HepG2 (cell line): Measurements from ENCODE around the gene TARBP2. TPM values are rescaled to one million over a fixed set of nuclear protein-coding genes. Genes with fewer than 3 reads are reported as not detected.

Experiments
- ARHGAP35 ChIP-seq: sonication (generic); formaldehyde crosslinking; IDR thresholded peaks from 2 replicates; pipeline ENCODE4 v1.9.0; 2022; ENCODE audit warnings: mild to moderate bottlenecking, inconsistent platforms, moderate library complexity, missing genetic modification reagents, borderline replicate concordance
- CBX2 ChIP-seq, 2 experiments: fragments of 200-600 bp in 1 of 2; sonication (generic); formaldehyde crosslinking in 1 of 2; IDR thresholded peaks; 2 replicates each; pipeline versions ENCODE4 v1.7.0 to v1.8.1; 2018 to 2022; ENCODE audit warnings: low read depth in 2 of 2, low read length in 1 of 2, mild to moderate bottlenecking in 1 of 2, missing genetic modification reagents in 1 of 2
- CEBPB ChIP-seq: IDR thresholded peaks from 2 replicates; pipeline ENCODE4 v1.6.1; 2011; ENCODE audit warnings: low read depth, low read length, improper control_type of control experiment, borderline replicate concordance
- CSRNP1 ChIP-seq: sonication (generic); formaldehyde crosslinking; IDR thresholded peaks from 2 replicates; pipeline ENCODE4 v1.8.1; 2023; ENCODE audit warnings: mild to moderate bottlenecking, missing genetic modification reagents
- DRAP1 ChIP-seq: IDR thresholded peaks from 2 replicates; pipeline ENCODE4 v1.6.1; 2016; ENCODE audit warnings: missing genetic modification reagents, missing compliant biosample characterization
- GATA4 ChIP-seq: sonication (generic); IDR thresholded peaks from 2 replicates; pipeline ENCODE4 v1.6.1; 2016; ENCODE audit warnings: antibody characterized with exemption, low read depth, borderline replicate concordance
- IRF9 ChIP-seq: sonication (generic); formaldehyde crosslinking; IDR thresholded peaks from 2 replicates; pipeline ENCODE4 v1.8.0; 2022; ENCODE audit warnings: missing genetic modification reagents, mild to moderate bottlenecking, borderline replicate concordance
- LCORL ChIP-seq, 2 experiments: fragments of 450-650 bp in 1 of 2; sonication (generic) in 1 of 2; formaldehyde crosslinking in 1 of 2; IDR thresholded peaks; 2 replicates each; pipeline versions ENCODE4 v1.5.0 to v1.6.1; 2017 to 2020; ENCODE audit warnings: antibody characterized with exemption in 1 of 2, missing genetic modification reagents in 1 of 2
- MEF2D ChIP-seq: sonication (generic); formaldehyde crosslinking; IDR thresholded peaks from 2 replicates; pipeline ENCODE4 v1.5.1; 2020; ENCODE audit warnings: mild to moderate bottlenecking, missing genetic modification reagents
- POLR2AphosphoS2 ChIP-seq: IDR thresholded peaks from 2 replicates; pipeline ENCODE4 v1.6.1; 2011; ENCODE audit warnings: low read depth, low read length, improper control_type of control experiment
- RFXANK ChIP-seq: IDR thresholded peaks from 2 replicates; pipeline ENCODE4 v1.6.1; 2016
- SNAPC2 ChIP-seq: sonication (generic); formaldehyde crosslinking; IDR thresholded peaks from 2 replicates; pipeline ENCODE4 v1.8.1; 2022; ENCODE audit warnings: mild to moderate bottlenecking, missing genetic modification reagents
- SNAPC5 ChIP-seq: sonication (generic); formaldehyde crosslinking; IDR thresholded peaks from 2 replicates; pipeline ENCODE4 v1.8.1; 2023; ENCODE audit warnings: mild to moderate bottlenecking, missing genetic modification reagents, borderline replicate concordance
- ZFP90 ChIP-seq: sonication (generic); formaldehyde crosslinking; IDR thresholded peaks from 2 replicates; pipeline ENCODE4 v1.8.0; 2022; ENCODE audit warnings: missing genetic modification reagents, mild to moderate bottlenecking, inconsistent platforms, borderline replicate concordance
- ZNF275 ChIP-seq: sonication (generic); formaldehyde crosslinking; IDR thresholded peaks from 2 replicates; pipeline ENCODE4 v1.8.0; 2022; ENCODE audit warnings: missing genetic modification reagents, mild to moderate bottlenecking, inconsistent platforms, borderline replicate concordance
- ZNF281 ChIP-seq: sonication (generic); formaldehyde crosslinking; IDR thresholded peaks from 2 replicates; pipeline ENCODE4 v1.4.0; 2020; ENCODE audit warnings: missing genetic modification reagents, borderline replicate concordance
- ZNF777 ChIP-seq: sonication (generic); formaldehyde crosslinking; IDR thresholded peaks from 2 replicates; pipeline ENCODE4 v1.4.0; 2020; ENCODE audit warnings: missing genetic modification reagents
- polyA plus RNA-seq, 8 experiments: library from polyadenylated mRNA; depleted of rRNA in 3 of 8; stranded (reverse) in 7 of 8; unstranded in 1 of 8; fragments of >200 nt; fragmentation: Illumina TruSeq in 4 of 8; extraction: Trizol in 4 of 8; gene quantifications; 2 replicates each; pipeline versions ENCODE4 v1.2.1 to v1.2.3, GENCODE V29; 2011 to 2016; ENCODE audit warnings: low read depth in 4 of 8, missing spikeins in 1 of 8, mixed read lengths in 1 of 8; ENCODE audit not compliant: insufficient read depth in 1 of 8
- total RNA-seq, 5 experiments: library from RNA; depleted of rRNA; stranded (reverse); fragments of >200 nt; fragmentation: Illumina TruSeq; extraction: Trizol; gene quantifications; 2 replicates each; pipeline ENCODE4 v1.2.3, GENCODE V29; 2016; ENCODE audit warnings: low read depth in 1 of 5

The TARBP2 gene
- total and polyA plus RNA-seq, 2 of the 13 experiments (the other 11 are each of a cell fraction or from before 2014, with no cell fraction given), result 47.0 to 55.5 TPM

GRCh38 chr12:53500142-53500775 lies 824 bp upstream of the TARBP2 start (continued):
- TF ChIP-seq ZNF281 (CRISPR knock-in tag) (peak; percentile 14; the same call in 1 of the 2 replicates), SNAPC5 (0 out of 2 replicates have a peak, but pooled peaks have one; percentile 41), CSRNP1 (CRISPR knock-in tag) (0 out of 2 replicates have a peak, but pooled peaks have one; percentile 67), RFXANK (CRISPR knock-in tag) (no peak), MEF2D (CRISPR knock-in tag) (no peak; the same call in 1 of the 2 replicates), ZNF275 (no peak), CEBPB (peak; percentile 87), IRF9 (CRISPR knock-in tag) (no peak), GATA4 (0 out of 2 replicates have a peak, but pooled peaks have one; percentile 29), POLR2AphosphoS2 (peak; percentile 30; the same call in 1 of the 2 replicates), CBX2 (IDR thresholded peaks at IDR 0.05; ENCODE audit: low read depth, low read length) (no peak), CBX2 (CRISPR knock-in tag; IDR thresholded peaks at IDR 0.05; ENCODE audit: low read depth) (no peak), SNAPC2 (CRISPR knock-in tag) (peak; percentile 68; the same call in 1 of the 2 replicates), DRAP1 (0 out of 2 replicates have a peak, but pooled peaks have one; percentile 46), ARHGAP35 (CRISPR knock-in tag) (no peak), ZNF777 (CRISPR knock-in tag) (peak; percentile 75), ZFP90 (no peak), LCORL (IDR thresholded peaks at IDR 0.05) (no peak), LCORL (CRISPR knock-in tag; IDR thresholded peaks at IDR 0.05) (peak; percentile 46; the same call in 1 of the 2 replicates)
